ENCODE measurements around the gene TRPV6. TPM values are rescaled to one million over a fixed set of nuclear protein-coding genes. Genes with fewer than 3 reads are reported as not detected.

TRPV6 gene
- total and polyA plus RNA-seq, 4 donors = 0.33 to 0.69 (median 0.50) TPM; not detected in 1

GRCh38 chr7:142925413-142925812, 39.9 kb upstream of the TRPV6 start:
- DNase-seq (no peak), ATAC-seq (ENCODE audit: low FRiP score) (no peak)
- H3K4me3 ChIP-seq (ENCODE audit: low read length in 2 of 2) = no peak overlapping the region
- no peaks in the 10 kb centered on the region for H3K9me3 ChIP-seq (ENCODE audit: control insufficient read depth, low read length)
- no peaks in the 10 kb centered on the region for H3K36me3 ChIP-seq (ENCODE audit: control insufficient read depth in 1 of 2, insufficient read depth in 2 of 2, low read length in 1 of 2)
- H3K27me3 ChIP-seq (ENCODE audit: control insufficient read depth in 1 of 2, insufficient read depth in 2 of 2, low read length in 1 of 2) = no peaks in the 10 kb centered on the region
- 63 to 67% methylated on average over 12 of the region's 12 CpGs for WGBS, 2 donors
- H3K27ac ChIP-seq (ENCODE audit: low read depth in 1 of 2, low read length in 2 of 2) = no peak overlapping the region
- intact Hi-C loops (cut with DNase I) = no loop called here
- H3K4me1 ChIP-seq (ENCODE audit: control insufficient read depth in 1 of 2, insufficient read depth in 2 of 2, low read length in 2 of 2) = no peaks in the 10 kb centered on the region

DNA sequence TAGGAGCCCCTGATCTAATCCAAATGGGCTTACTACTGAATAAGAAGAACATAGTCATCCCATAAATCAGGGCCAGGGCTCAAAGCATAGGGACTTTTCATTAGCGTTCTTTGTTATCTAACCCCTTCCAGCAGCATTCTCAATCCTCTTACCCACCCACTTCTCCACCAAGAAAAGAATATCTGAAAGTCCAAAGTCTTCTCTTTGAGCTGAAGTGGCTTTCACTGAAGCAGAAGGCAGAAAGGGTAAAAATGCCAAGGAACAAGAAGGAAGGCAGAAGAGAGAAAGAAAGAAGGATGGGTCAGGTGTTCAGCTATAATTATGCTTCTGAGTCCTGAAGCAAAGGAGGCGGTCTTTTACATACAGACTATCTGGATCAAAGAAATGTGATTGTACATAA, 37.8 kb upstream of the TRPV6 start:
- no peak overlapping the region for H3K4me3 ChIP-seq (ENCODE audit: low read length in 2 of 2)
- no peaks in the 10 kb centered on the region for H3K27me3 ChIP-seq (ENCODE audit: control insufficient read depth in 1 of 2, insufficient read depth in 2 of 2, low read length in 1 of 2)
- no peak overlapping the region for H3K27ac ChIP-seq (ENCODE audit: low read depth in 1 of 2, low read length in 2 of 2)
- WGBS, 2 donors = 49 to 50% methylated on average over 2 of the region's 2 CpGs
- no peaks in the 10 kb centered on the region for H3K9me3 ChIP-seq (ENCODE audit: control insufficient read depth, low read length)
- intact Hi-C loops (cut with DNase I) = no loop called here
- DNase-seq = no peak
- no peak for ATAC-seq (ENCODE audit: low FRiP score)
- no peaks in the 10 kb centered on the region for H3K4me1 ChIP-seq (ENCODE audit: control insufficient read depth in 1 of 2, insufficient read depth in 2 of 2, low read length in 2 of 2)
- no peaks in the 10 kb centered on the region for H3K36me3 ChIP-seq (ENCODE audit: control insufficient read depth in 1 of 2, insufficient read depth in 2 of 2, low read length in 1 of 2)

DNA sequence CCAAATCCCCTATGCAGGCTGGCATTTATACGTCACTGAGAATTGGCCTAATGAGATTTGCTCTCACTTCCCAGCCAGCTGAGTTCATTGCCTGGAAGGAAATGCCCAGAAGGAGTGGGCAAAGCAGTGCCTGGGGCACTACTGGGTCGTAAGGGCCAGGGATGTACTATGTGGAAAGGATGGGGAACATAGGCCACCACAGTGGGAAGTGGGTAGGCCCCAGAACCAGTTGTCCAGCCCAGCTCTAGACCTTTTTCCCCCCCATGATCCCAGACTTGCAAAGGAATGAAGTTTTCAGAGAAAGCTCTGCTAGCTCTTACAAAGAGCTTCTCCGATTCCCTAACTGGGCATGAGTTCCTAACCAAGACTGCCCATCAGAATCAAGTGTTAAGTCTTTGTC, 34.1 kb upstream of the TRPV6 start:
- no peaks in the 10 kb centered on the region for H3K27me3 ChIP-seq (ENCODE audit: control insufficient read depth in 1 of 2, insufficient read depth in 2 of 2, low read length in 1 of 2)
- no peaks in the 10 kb centered on the region for H3K4me1 ChIP-seq (ENCODE audit: control insufficient read depth in 1 of 2, insufficient read depth in 2 of 2, low read length in 2 of 2)
- H3K36me3 ChIP-seq (ENCODE audit: control insufficient read depth in 1 of 2, insufficient read depth in 2 of 2, low read length in 1 of 2) = no peaks in the 10 kb centered on the region
- no peaks in the 10 kb centered on the region for H3K9me3 ChIP-seq (ENCODE audit: control insufficient read depth, low read length)
- ATAC-seq (ENCODE audit: low FRiP score) = no peak
- no peak overlapping the region for H3K27ac ChIP-seq (ENCODE audit: low read depth in 1 of 2, low read length in 2 of 2)
- DNase-seq = no peak
- 86 to 87% methylated on average over 3 of the region's 3 CpGs for WGBS, 2 donors
- intact Hi-C loops (cut with DNase I) = no loop called here
- H3K4me3 ChIP-seq (ENCODE audit: low read length in 2 of 2) = no peak overlapping the region

GRCh38 chr7:142918901-142919300, 33.4 kb upstream of the TRPV6 start:
- ATAC-seq (ENCODE audit: low FRiP score) = no peak
- H3K27ac ChIP-seq (ENCODE audit: low read depth in 1 of 2, low read length in 2 of 2) = no peak overlapping the region
- no peaks in the 10 kb centered on the region for H3K36me3 ChIP-seq (ENCODE audit: control insufficient read depth in 1 of 2, insufficient read depth in 2 of 2, low read length in 1 of 2)
- DNase-seq = no peak
- H3K27me3 ChIP-seq (ENCODE audit: control insufficient read depth in 1 of 2, insufficient read depth in 2 of 2, low read length in 1 of 2) = no peaks in the 10 kb centered on the region
- intact Hi-C loops (cut with DNase I) = no loop called here
- 74 to 81% methylated on average over 2 of the region's 2 CpGs for WGBS, 2 donors
- no peak overlapping the region for H3K4me3 ChIP-seq (ENCODE audit: low read length in 2 of 2)
- no peaks in the 10 kb centered on the region for H3K9me3 ChIP-seq (ENCODE audit: control insufficient read depth, low read length)
- H3K4me1 ChIP-seq (ENCODE audit: control insufficient read depth in 1 of 2, insufficient read depth in 2 of 2, low read length in 2 of 2) = no peaks in the 10 kb centered on the region

DNA sequence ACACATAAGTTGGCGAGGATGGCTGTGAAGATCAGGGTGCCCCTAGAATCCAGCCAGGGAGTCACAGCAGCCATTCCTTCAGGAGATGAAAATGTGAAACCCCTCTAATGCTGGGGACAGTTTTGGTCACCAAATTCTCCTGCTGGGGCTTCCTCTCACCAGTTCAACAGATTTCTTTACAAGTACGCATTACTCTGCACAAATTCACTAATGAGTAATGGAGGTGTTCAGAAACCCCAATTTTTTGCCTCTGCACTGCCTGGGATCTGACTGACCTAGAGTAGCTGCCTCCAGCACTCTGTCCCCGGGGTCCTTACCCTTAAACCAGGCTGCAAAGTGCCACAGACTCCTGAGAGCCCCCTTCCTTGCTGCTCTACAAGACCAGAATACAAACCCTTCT, 31.9 kb upstream of the TRPV6 start:
- Histone ChIP-seq H3K36me3 (ENCODE audit: control insufficient read depth in 1 of 2, insufficient read depth in 2 of 2, low read length in 1 of 2) (no peaks in the 10 kb centered on the region), H3K4me1 (ENCODE audit: control insufficient read depth in 1 of 2, insufficient read depth in 2 of 2, low read length in 2 of 2) (no peaks in the 10 kb centered on the region), H3K4me3 (ENCODE audit: low read length in 2 of 2) (no peak overlapping the region), H3K27ac (ENCODE audit: low read depth in 1 of 2, low read length in 2 of 2) (no peak overlapping the region), H3K9me3 (ENCODE audit: control insufficient read depth, low read length) (no peaks in the 10 kb centered on the region), H3K27me3 (ENCODE audit: control insufficient read depth in 1 of 2, insufficient read depth in 2 of 2, low read length in 1 of 2) (no peaks in the 10 kb centered on the region)
- DNase-seq = no peak
- intact Hi-C loops (cut with DNase I) = no loop called here
- 80 to 81% methylated on average over 3 of the region's 3 CpGs for WGBS, 2 donors
- ATAC-seq (ENCODE audit: low FRiP score) = no peak

- ATAC-seq (ENCODE audit: low FRiP score) (no peak), DNase-seq (no peak)
- Histone ChIP-seq H3K27me3 (ENCODE audit: control insufficient read depth in 1 of 2, insufficient read depth in 2 of 2, low read length in 1 of 2) (no peaks in the 10 kb centered on the region), H3K9me3 (ENCODE audit: control insufficient read depth, low read length) (no peaks in the 10 kb centered on the region), H3K4me1 (ENCODE audit: control insufficient read depth in 1 of 2, insufficient read depth in 2 of 2, low read length in 2 of 2) (no peaks in the 10 kb centered on the region), H3K36me3 (ENCODE audit: control insufficient read depth in 1 of 2, insufficient read depth in 2 of 2, low read length in 1 of 2) (no peaks in the 10 kb centered on the region), H3K4me3 (ENCODE audit: low read length in 2 of 2) (no peak overlapping the region), H3K27ac (ENCODE audit: low read depth in 1 of 2, low read length in 2 of 2) (no peak overlapping the region)
- intact Hi-C loops (cut with DNase I) = no loop called here
- WGBS, 2 donors = 31 to 47% methylated on average over 2 of the region's 2 CpGs
Observed at GRCh38 chr7:142916508-142916907, 31.0 kb upstream of the TRPV6 start.

DNA sequence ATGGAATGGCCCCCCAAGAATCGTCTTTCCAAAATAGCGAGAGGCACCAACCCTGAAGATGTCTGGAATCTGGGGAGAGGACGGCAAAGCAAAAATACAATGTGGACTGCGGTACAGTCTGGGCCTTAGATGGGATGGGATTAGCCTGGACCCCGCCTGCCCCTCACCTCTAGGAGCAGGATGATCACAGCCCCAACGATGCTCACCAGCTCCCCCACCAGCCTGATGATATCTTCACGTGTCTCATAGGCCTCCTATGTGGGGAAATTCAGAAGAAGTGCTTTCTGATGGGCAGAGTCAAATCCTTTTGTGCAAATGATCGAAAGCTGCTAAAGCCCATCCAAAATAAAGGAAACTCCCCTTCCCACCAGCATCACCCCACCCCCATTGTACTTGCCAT, 29.8 kb upstream of the TRPV6 start:
- intact Hi-C loops (cut with DNase I) = no loop called here
- no peaks in the 10 kb centered on the region for H3K27me3 ChIP-seq (ENCODE audit: control insufficient read depth in 1 of 2, insufficient read depth in 2 of 2, low read length in 1 of 2)
- WGBS, 2 donors = 89 to 91% methylated on average over 8 of the region's 8 CpGs

GRCh38 chr7:142914121-142914520, 28.6 kb upstream of the TRPV6 start:
- WGBS, 2 donors = 63% methylated on average over 1 of the region's 1 CpG
- H3K27me3 ChIP-seq (ENCODE audit: control insufficient read depth in 1 of 2, insufficient read depth in 2 of 2, low read length in 1 of 2) = no peaks in the 10 kb centered on the region
- ATAC-seq (ENCODE audit: low FRiP score) (no peak), DNase-seq (no peak)
- H3K4me1 ChIP-seq (ENCODE audit: control insufficient read depth in 1 of 2, insufficient read depth in 2 of 2, low read length in 2 of 2) = no peaks in the 10 kb centered on the region
- H3K9me3 ChIP-seq (ENCODE audit: control insufficient read depth, low read length) = no peaks in the 10 kb centered on the region
- H3K4me3 ChIP-seq (ENCODE audit: low read length in 2 of 2) = no peak overlapping the region
- intact Hi-C loops (cut with DNase I) = no loop called here
- no peak overlapping the region for H3K27ac ChIP-seq (ENCODE audit: low read depth in 1 of 2, low read length in 2 of 2)
- H3K36me3 ChIP-seq (ENCODE audit: control insufficient read depth in 1 of 2, insufficient read depth in 2 of 2, low read length in 1 of 2) = no peaks in the 10 kb centered on the region

More for the DNA sequence above, 29.8 kb upstream of the TRPV6 start:
- H3K9me3 ChIP-seq (ENCODE audit: control insufficient read depth, low read length) = no peaks in the 10 kb centered on the region
- no peak overlapping the region for H3K4me3 ChIP-seq (ENCODE audit: low read length in 2 of 2)
- no peaks in the 10 kb centered on the region for H3K36me3 ChIP-seq (ENCODE audit: control insufficient read depth in 1 of 2, insufficient read depth in 2 of 2, low read length in 1 of 2)
- H3K4me1 ChIP-seq (ENCODE audit: control insufficient read depth in 1 of 2, insufficient read depth in 2 of 2, low read length in 2 of 2) = no peaks in the 10 kb centered on the region
- ATAC-seq (ENCODE audit: low FRiP score) (no peak), DNase-seq (no peak)
- H3K27ac ChIP-seq (ENCODE audit: low read depth in 1 of 2, low read length in 2 of 2) = no peak overlapping the region

GRCh38 chr7:142913566-142913965, 28.0 kb upstream of the TRPV6 start:
- Histone ChIP-seq H3K4me3 (ENCODE audit: low read length in 2 of 2) (no peak overlapping the region), H3K36me3 (ENCODE audit: control insufficient read depth in 1 of 2, insufficient read depth in 2 of 2, low read length in 1 of 2) (no peaks in the 10 kb centered on the region), H3K4me1 (ENCODE audit: control insufficient read depth in 1 of 2, insufficient read depth in 2 of 2, low read length in 2 of 2) (no peaks in the 10 kb centered on the region), H3K9me3 (ENCODE audit: control insufficient read depth, low read length) (no peaks in the 10 kb centered on the region), H3K27ac (ENCODE audit: low read depth in 1 of 2, low read length in 2 of 2) (no peak overlapping the region), H3K27me3 (ENCODE audit: control insufficient read depth in 1 of 2, insufficient read depth in 2 of 2, low read length in 1 of 2) (no peaks in the 10 kb centered on the region)
- intact Hi-C loops (cut with DNase I) = no loop called here
- 80 to 85% methylated on average over 2 of the region's 2 CpGs for WGBS, 2 donors
- no peak for ATAC-seq (ENCODE audit: low FRiP score)
- no peak for DNase-seq

All from aorta (tissue), 5 donors.